Endothelial cell of umbilical vein (primary cell): Measurements from ENCODE around the gene KCTD17.

Experiments used
- CTCF ChIP-seq, 2 donors: IDR thresholded peaks; 1 replicate in 1 of 2; 2 replicates in 1 of 2; pipeline ENCODE4 v1.5.1; 2011; ENCODE audit warnings: low read length in 2 of 2, mild to moderate bottlenecking in 2 of 2, moderate library complexity in 2 of 2, control low read depth in 1 of 2, inconsistent platforms in 1 of 2, low read depth in 1 of 2; ENCODE audit not compliant: insufficient read depth in 1 of 2; ENCODE audit errors: extremely low read depth in 1 of 2
- EZH2 ChIP-seq: IDR thresholded peaks from 2 replicates; pipeline ENCODE4 v1.6.1; 2012; ENCODE audit warnings: borderline replicate concordance, low read depth, mild to moderate bottlenecking, moderate library complexity, low read length, inconsistent platforms; ENCODE audit not compliant: severe bottlenecking
- FOS ChIP-seq: IDR thresholded peaks from 2 replicates; pipeline ENCODE4 v1.6.1; 2011; ENCODE audit warnings: mild to moderate bottlenecking, low read length, moderate library complexity, borderline replicate concordance; ENCODE audit not compliant: insufficient read depth
- MAX ChIP-seq: IDR thresholded peaks from 2 replicates; pipeline ENCODE4 v1.6.1; 2011; ENCODE audit not compliant: insufficient read depth, insufficient read length
- MYC ChIP-seq: IDR thresholded peaks from one replicate; pipeline ENCODE4 v1.6.1; 2011; ENCODE audit warnings: mild to moderate bottlenecking, low read depth, low read length
- POLR2A ChIP-seq: IDR thresholded peaks from 2 replicates; pipeline ENCODE4 v1.6.1; 2012; ENCODE audit warnings: low read depth, mild to moderate bottlenecking, control low read depth, low read length
- POLR2AphosphoS5 ChIP-seq: IDR thresholded peaks from 2 replicates; pipeline ENCODE4 v1.6.1; 2012; ENCODE audit warnings: low read depth, mild to moderate bottlenecking, control low read depth, low read length, moderate library complexity; ENCODE audit not compliant: insufficient read depth

GRCh38 chr22:37025500-37026070, 26.0 kb upstream of the KCTD17 start:
- TF ChIP-seq EZH2 (no peak), MAX (no peak), CTCF (IDR thresholded peaks at IDR 0.05; ENCODE audit: extremely low read depth in 1 of 2, insufficient read depth in 1 of 2, low read depth in 1 of 2, low read length in 2 of 2) (no peak), POLR2A (no peak), FOS (no peak), MYC (no peak), POLR2AphosphoS5 (no peak)
